ENCODE data around the gene NNMT. TPM values are rescaled to one million over a fixed set of nuclear protein-coding genes. Genes with fewer than 3 reads are reported as not detected.

NNMT gene
- total RNA-seq, 2 donors from 2014 or later: not detected

DNA sequence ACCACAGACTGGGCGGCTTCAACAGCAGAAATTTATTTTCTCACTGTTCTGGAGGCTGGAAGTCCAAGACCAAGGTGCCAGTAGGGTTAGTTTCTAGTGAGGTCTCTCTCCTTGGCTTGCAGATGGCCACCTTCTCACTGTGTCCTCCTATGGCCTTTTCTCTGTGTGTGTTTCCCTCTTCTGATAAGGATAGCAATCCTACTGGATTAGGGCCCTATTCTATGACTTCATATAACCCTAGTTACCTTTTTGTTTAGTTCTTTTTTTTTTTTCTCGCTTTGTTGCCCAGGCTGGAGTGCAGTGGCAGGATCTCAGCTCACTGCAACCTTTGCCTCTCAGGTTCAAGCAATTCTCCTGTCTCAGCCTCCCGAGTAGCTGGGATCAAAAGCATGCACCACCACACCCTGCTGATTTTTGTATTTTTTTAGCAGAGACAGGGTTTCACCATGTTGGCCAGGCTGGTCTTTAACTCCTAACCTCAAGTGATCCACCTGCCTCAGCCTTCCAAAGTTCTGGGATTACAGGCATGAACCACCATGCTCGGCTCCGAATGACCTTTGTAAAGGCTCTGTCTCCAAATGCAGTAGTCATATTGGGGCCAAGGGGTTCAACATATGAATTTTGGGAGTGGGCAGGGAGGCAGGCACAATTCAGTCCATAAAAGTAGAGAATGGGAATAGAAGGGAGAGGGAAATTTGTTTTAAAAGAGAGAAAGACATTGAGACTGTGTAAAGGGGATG is 25.5 kb upstream of the NNMT start:
- Mint-ChIP-seq H3K36me3 (ENCODE audit: low read depth) (peaks cover 10% of the 10 kb centered on the region), H3K27ac (no peak overlapping the region), H3K27me3 (peaks cover 80% of the 10 kb centered on the region), H3K4me3 (no peak overlapping the region), H3K4me1 (peaks cover 3% of the 10 kb centered on the region)
- ATAC-seq (no peak), DNase-seq (no peak)
- no peaks in the 10 kb centered on the region for H3K9me3 ChIP-seq (ENCODE audit: control insufficient read depth, low read length, poor library complexity, severe bottlenecking)

DNA sequence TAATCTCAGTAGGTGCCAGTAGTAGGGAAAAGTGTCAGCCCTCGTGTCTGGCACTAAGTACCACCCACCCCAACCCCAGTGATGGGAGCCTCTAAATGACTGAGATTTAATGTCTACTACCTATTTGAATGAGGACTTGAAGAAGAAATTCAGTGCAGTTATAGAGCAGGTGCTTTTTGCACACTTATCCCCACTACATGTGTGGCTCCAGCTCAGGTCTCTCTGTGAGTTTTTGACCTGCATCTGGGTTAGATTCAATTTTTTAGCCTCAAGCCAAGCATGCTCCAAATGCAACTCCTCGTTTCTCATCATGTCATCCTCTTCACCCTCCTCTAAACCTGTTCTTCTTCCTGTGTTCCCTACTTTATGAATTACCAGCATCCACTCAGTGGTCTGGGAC is 24.9 kb upstream of the NNMT start:
- no peak overlapping the region for H3K27ac Mint-ChIP-seq
- H3K4me3 Mint-ChIP-seq: no peak overlapping the region
- peaks cover 3% of the 10 kb centered on the region for H3K4me1 Mint-ChIP-seq
- peaks cover 80% of the 10 kb centered on the region for H3K27me3 Mint-ChIP-seq
- ATAC-seq (no peak), DNase-seq (no peak)
- peaks cover 10% of the 10 kb centered on the region for H3K36me3 Mint-ChIP-seq (ENCODE audit: low read depth)
- no peaks in the 10 kb centered on the region for H3K9me3 ChIP-seq (ENCODE audit: control insufficient read depth, low read length, poor library complexity, severe bottlenecking)

DNA sequence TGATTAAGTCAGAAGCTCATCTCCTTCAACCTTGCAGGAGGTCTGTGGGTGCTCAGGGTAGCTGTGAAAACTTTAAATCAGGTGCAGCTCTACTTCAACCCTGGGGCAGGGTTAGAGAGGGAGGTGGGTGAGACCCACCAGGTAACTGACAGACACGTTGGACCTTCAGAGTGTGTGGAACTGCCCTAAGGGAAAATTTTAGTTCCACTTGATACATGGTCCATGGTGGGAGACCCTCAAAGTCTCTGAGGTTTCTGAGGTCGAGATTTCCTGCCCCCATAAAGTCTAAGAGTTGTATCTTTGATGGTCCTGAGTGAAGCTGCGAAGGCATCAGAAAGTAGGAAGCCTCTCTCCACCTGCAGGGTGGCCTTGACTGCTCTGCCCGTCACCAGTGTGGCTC is 23.9 kb upstream of the NNMT start:
- no peak for DNase-seq
- ATAC-seq: no peak
- Mint-ChIP-seq H3K27me3 (peaks cover 89% of the 10 kb centered on the region), H3K4me3 (no peak overlapping the region), H3K36me3 (ENCODE audit: low read depth) (peaks cover 10% of the 10 kb centered on the region), H3K4me1 (peaks cover 3% of the 10 kb centered on the region), H3K27ac (no peak overlapping the region)
- H3K9me3 ChIP-seq (ENCODE audit: control insufficient read depth, low read length, poor library complexity, severe bottlenecking): no peaks in the 10 kb centered on the region

DNA sequence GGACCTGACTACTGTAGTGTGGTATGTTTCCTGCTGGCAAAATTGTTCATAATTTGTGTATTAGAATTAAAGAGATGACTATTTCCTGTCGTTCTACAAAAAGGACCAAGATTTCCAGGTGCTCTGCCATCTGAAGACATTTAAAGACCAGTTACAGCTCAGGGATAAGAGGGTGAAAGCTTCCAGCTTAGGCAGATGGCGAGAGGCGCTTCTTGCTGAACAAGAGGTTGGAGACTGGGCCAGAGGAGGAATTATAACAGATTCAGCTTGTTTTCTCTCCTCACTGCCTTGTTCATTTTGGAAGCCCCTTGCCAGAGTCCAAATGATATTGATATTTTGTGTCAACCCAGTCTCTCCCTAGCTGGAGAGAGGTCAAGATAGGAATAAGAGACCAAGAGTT is 23.1 kb upstream of the NNMT start:
- Mint-ChIP-seq H3K4me1 (peaks cover 3% of the 10 kb centered on the region), H3K27me3 (peaks cover 90% of the 10 kb centered on the region), H3K27ac (no peak overlapping the region), H3K4me3 (no peak overlapping the region), H3K36me3 (ENCODE audit: low read depth) (peaks cover 10% of the 10 kb centered on the region)
- H3K9me3 ChIP-seq (ENCODE audit: control insufficient read depth, low read length, poor library complexity, severe bottlenecking): no peaks in the 10 kb centered on the region
- DNase-seq (no peak), ATAC-seq (no peak)

DNA sequence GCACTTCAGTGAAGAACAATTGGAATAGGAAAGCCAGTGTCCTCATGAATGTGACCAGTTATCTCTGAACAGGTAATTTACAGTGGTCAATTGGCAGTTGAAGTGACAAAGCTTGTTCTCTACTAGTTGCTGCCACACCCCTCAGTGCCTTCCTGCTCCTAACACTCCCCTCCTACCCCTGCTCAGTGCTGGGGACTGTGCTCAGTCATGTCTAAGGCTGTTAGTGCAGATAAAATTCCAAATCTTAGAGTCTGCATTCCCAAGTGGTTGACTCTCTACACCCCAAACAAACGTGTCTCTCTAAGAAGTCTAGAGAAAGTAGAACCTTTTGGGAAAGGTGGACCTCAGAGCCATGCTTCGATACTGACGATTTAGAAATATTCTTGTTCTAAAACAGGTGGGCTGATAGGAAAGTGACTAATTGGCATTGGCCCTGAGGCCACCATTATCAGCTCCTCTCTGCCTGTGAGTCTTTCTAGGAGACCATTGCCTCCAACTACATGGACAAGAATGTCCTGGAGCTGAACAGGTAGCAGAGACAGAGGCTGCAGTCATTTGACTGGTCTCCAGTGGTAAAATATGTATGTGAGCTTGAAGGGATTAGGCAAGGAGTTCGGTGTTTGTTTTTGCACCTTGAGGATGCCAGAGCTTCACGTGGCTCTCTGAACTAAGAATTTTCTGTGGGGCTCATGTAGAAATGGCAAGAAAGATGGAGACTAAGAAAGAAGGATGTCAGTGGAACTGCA is 22.1 kb upstream of the NNMT start:
- Mint-ChIP-seq H3K27ac (no peak overlapping the region), H3K4me1 (peaks cover 3% of the 10 kb centered on the region), H3K36me3 (ENCODE audit: low read depth) (peaks cover 15% of the 10 kb centered on the region), H3K27me3 (peaks cover 94% of the 10 kb centered on the region), H3K4me3 (peak overlapping the region; percentile 3)
- H3K9me3 ChIP-seq (ENCODE audit: control insufficient read depth, low read length, poor library complexity, severe bottlenecking): no peaks in the 10 kb centered on the region
- no peak for ATAC-seq
- no peak for DNase-seq

DNA sequence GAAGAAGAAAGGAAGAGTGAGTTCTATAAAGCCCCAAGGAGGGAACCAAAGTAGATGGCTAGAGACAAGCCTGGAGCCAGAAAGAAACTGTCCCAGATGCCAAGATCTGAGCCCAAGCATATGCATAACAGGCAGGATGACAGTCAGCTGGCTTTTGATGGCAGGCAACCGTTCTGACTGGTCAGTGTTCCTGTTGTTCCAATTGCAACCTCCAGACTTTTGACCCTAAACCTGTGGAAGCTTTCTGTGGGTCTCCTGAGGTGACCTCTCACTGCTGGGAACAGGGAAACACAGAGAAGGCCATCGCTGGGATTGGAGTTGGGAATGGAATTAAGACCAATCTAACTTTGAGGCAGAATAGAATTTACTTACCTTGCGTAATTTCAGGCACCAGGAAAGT is 21.6 kb upstream of the NNMT start:
- Mint-ChIP-seq H3K4me1 (peaks cover 3% of the 10 kb centered on the region), H3K4me3 (no peak overlapping the region), H3K27ac (no peak overlapping the region), H3K27me3 (peaks cover 94% of the 10 kb centered on the region), H3K36me3 (ENCODE audit: low read depth) (peaks cover 15% of the 10 kb centered on the region)
- DNase-seq: no peak
- no peaks in the 10 kb centered on the region for H3K9me3 ChIP-seq (ENCODE audit: control insufficient read depth, low read length, poor library complexity, severe bottlenecking)
- ATAC-seq: no peak

DNA sequence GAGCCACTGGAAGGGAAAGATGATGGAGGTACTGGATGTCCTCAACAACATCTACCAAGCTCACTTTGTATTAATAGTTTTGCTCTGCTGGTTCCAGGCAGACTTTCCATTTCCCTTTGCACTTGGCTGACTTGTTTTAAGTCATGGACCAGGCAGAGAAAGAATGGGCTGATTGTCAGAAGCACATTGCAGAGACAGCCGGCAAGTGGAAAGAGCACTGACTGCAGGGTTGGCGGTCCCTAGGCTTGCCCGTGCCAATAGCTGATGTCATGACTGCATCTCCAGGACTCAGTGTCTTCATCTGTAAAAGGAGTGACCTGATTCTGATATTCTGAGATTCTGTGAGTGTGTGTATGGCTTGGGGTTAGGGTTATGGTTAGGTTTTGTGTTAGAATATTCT is 20.9 kb upstream of the NNMT start:
- no peak overlapping the region for H3K4me3 Mint-ChIP-seq
- ATAC-seq: no peak
- peaks cover 15% of the 10 kb centered on the region for H3K36me3 Mint-ChIP-seq (ENCODE audit: low read depth)
- H3K27ac Mint-ChIP-seq: no peak overlapping the region
- no peak for DNase-seq
- H3K4me1 Mint-ChIP-seq: peaks cover 6% of the 10 kb centered on the region
- no peaks in the 10 kb centered on the region for H3K9me3 ChIP-seq (ENCODE audit: control insufficient read depth, low read length, poor library complexity, severe bottlenecking)
- peaks cover 98% of the 10 kb centered on the region for H3K27me3 Mint-ChIP-seq

DNA sequence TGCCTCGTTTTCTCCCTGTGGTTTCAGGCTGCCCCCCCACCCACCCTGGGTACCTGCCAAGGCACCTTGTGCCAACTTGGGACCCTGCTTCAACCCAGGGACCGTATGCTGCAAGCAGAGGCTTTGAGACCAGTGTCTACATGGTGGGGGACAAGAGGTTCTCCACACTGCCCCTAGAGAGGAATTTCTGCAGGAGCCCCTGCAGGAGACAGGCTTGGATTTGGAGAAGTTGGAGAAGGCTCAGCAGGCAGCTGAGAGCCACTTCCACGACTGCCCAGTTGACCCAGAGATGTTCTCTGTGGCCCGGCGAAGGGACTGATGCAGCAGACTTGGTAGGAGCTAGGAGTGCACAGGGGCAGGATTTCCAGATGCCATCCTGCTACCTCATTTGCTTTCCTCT is 20.1 kb upstream of the NNMT start:
- Mint-ChIP-seq H3K4me1 (peaks cover 6% of the 10 kb centered on the region), H3K27ac (no peak overlapping the region), H3K4me3 (no peak overlapping the region), H3K27me3 (peaks cover 98% of the 10 kb centered on the region), H3K36me3 (ENCODE audit: low read depth) (peaks cover 15% of the 10 kb centered on the region)
- DNase-seq (no peak), ATAC-seq (no peak)
- no peaks in the 10 kb centered on the region for H3K9me3 ChIP-seq (ENCODE audit: control insufficient read depth, low read length, poor library complexity, severe bottlenecking)

DNA sequence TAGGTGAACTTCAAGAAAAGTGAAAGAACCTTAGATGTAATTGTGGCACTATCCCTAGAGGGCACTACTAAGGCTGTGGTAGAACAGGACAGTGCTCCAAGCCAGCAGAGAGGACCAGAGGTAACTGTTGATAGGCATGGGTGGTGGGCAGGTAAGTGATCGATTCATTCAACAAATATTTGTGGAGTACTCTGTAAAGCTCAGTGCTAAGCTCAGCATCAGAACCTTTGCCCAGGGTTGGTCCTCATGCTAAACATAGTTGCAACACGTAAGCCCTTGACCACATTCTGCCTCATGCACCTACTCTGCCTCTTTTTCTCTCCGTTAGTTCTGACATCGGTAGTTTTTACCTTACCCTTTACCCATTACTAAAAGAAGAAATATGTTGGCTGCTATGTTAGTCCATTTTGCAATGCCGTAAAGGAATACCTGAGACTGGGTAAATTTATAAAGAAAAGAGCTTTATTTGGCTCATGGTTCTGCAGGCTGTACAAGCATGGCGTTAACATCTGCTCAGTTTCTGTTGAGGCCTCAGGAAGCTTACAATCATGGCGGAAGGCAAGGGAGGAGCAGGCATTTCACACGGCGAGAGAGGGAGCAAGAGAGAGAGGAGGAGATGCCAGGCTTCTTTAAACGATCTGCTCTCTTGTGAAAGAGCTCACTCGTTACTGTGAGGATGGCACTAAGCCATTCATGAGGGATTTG is 18.4 kb upstream of the NNMT start:
- H3K4me3 Mint-ChIP-seq: no peak overlapping the region
- peaks cover 6% of the 10 kb centered on the region for H3K4me1 Mint-ChIP-seq
- peaks cover 13% of the 10 kb centered on the region for H3K36me3 Mint-ChIP-seq (ENCODE audit: low read depth)
- no peak overlapping the region for H3K27ac Mint-ChIP-seq
- ATAC-seq: no peak
- DNase-seq: no peak
- H3K9me3 ChIP-seq (ENCODE audit: control insufficient read depth, low read length, poor library complexity, severe bottlenecking): no peaks in the 10 kb centered on the region
- peaks cover 95% of the 10 kb centered on the region for H3K27me3 Mint-ChIP-seq

DNA sequence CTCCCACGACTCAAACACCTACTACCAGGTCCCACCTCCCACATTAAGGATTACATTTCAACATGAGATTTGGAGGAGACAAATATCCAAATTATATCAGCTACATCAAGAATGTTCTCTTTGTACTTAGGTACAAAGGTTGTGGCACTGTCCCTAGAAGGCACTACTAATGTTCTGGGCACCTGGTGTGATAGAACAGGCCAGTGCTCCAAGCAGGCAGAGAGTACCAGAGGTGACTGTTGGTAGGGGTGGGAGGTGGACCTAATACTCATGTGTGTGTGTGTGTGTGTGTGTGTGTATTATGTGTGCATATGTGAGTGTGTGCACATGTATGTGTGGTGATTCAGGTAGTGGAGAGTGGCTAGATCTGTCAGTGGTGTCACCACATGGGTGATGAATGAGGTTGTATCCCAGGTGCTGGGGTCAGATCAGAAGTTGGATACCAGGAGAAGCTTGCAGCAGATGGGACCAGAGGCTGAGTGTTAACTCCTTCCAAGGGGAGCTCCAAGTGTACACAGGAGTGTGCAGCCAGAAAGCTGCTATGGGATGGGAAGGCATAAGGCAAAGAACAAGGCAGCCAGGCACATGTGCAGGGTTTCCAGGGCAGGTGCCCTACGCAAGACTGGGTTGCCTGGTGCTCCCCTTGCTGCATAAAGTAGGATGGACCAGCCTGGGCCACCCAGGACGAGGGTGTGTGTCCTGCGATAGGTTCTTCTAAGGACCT is 17.7 kb upstream of the NNMT start:
- Mint-ChIP-seq H3K27ac (no peak overlapping the region), H3K36me3 (ENCODE audit: low read depth) (peaks cover 13% of the 10 kb centered on the region), H3K4me1 (peaks cover 6% of the 10 kb centered on the region), H3K4me3 (no peak overlapping the region), H3K27me3 (peaks cover 95% of the 10 kb centered on the region)
- DNase-seq (no peak), ATAC-seq (no peak)
- no peaks in the 10 kb centered on the region for H3K9me3 ChIP-seq (ENCODE audit: control insufficient read depth, low read length, poor library complexity, severe bottlenecking)

DNA sequence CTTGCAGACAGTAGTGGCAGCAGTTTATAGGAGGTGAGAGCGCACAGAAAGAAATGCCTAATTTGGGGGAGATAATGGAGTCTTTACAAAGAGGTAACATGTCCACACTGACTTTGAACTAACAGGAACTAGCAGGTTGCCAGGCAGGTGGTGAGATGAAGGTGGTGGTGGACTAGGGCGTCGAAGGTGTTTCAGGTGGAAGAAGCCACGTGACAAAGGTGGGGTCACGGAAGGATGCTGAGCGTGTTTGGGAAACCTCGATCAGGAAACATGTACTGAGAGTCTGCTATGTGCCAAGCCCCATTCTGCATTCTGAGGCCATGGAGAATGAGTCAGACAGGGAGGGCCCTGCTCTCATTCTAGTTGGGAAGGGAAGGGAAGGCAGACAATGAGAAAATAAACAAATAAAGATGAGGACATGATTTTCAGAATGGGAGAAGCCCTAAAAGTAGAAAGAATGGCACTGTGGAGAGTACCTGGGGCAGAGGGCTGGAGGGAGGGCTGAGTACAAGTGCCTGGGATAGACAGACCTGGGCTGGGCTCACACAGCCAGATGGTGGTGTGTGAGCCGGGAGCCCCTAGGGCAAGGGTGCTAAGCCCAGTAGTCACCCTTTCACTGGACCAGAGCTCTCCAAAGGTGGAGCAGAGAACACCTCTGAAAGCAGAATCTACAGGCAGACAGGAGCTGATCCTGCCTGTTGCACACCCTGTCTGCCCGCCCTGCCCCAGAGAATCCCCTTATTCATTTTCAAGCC is 16.2 kb upstream of the NNMT start:
- no peaks in the 10 kb centered on the region for H3K9me3 ChIP-seq (ENCODE audit: control insufficient read depth, low read length, poor library complexity, severe bottlenecking)
- ATAC-seq (no peak), DNase-seq (no peak)
- Mint-ChIP-seq H3K4me3 (no peak overlapping the region), H3K27me3 (peaks cover 87% of the 10 kb centered on the region), H3K27ac (no peak overlapping the region), H3K36me3 (ENCODE audit: low read depth) (peaks cover 13% of the 10 kb centered on the region), H3K4me1 (peaks cover 6% of the 10 kb centered on the region)

DNA sequence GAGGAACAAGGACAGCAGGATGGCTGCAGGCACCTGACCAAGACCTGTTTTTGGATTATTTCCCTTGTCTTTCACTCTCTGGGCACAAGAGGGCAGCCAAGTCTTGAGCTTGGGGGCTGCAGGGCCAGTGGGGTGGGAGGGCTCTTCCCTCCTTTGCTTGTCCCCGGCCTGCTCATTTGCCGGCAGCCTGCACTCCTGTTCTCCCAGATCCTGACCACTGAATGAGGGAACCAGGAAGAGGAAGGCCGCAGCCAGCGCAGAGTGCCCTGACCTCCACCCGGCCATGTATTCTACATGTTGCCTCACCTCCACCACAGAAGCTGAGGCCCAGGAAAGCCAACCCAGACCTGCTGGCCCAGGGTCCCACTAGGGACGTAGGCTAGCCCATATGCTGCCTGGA is 15.5 kb upstream of the NNMT start:
- no peaks in the 10 kb centered on the region for H3K9me3 ChIP-seq (ENCODE audit: control insufficient read depth, low read length, poor library complexity, severe bottlenecking)
- peaks cover 10% of the 10 kb centered on the region for H3K36me3 Mint-ChIP-seq (ENCODE audit: low read depth)
- peaks cover 79% of the 10 kb centered on the region for H3K27me3 Mint-ChIP-seq
- H3K4me3 Mint-ChIP-seq: no peak overlapping the region
- ATAC-seq (no peak), DNase-seq (no peak)
- no peak overlapping the region for H3K27ac Mint-ChIP-seq
- H3K4me1 Mint-ChIP-seq: peaks cover 3% of the 10 kb centered on the region

Measured in T-helper 17 cell (primary cell).